IMR-90 (cell line): Measurements from ENCODE around the gene LGI1. TPM values are rescaled to one million over a fixed set of nuclear protein-coding genes. Genes with fewer than 3 reads are reported as not detected.

Experiments used
- ATAC-seq: fragments of 200-7000 bp; cut with Tn5 transposase; 2 replicates; pipeline ENCODE4 v1.9.1; 2020; ENCODE audit warnings: low read depth, mild to moderate bottlenecking, moderate library complexity
- BruUV-seq: library from RNA; stranded (reverse); fragments of 400-500 nt; replicated peaks from 2 replicates; lab custom pipeline; 2021; lab: Mats Ljungman, UMichigan
- CTCF ChIA-PET: fragments of 300-600 bp; formaldehyde crosslinking; extraction: SDS; loops from one replicate; lab custom pipeline; 2021; ENCODE audit warnings: antibody characterized with exemption; lab: Yijun Ruan, JAX
- POLR2A ChIA-PET: fragments of 300-600 bp; sonication (Branson Sonifier 250); formaldehyde crosslinking; loops from one replicate; lab custom pipeline; 2022; ENCODE audit warnings: antibody characterized with exemption; ENCODE audit not compliant: unreplicated experiment; lab: Charles Lee
- DNase-seq: peaks from one replicate; pipeline ENCODE4 v3.0.0; 2013
- H2AFZ ChIP-seq: replicated peaks from 2 replicates; pipeline ENCODE3; 2013; ENCODE audit warnings: low read length, mild to moderate bottlenecking; ENCODE audit not compliant: poor library complexity
- H2AK5ac ChIP-seq: 2 replicates; pipeline ENCODE4 v1.6.1; 2013; ENCODE audit warnings: low read depth, low read length, inconsistent platforms
- H2AK9ac ChIP-seq: replicated peaks from 2 replicates; pipeline ENCODE3; 2013; ENCODE audit warnings: mild to moderate bottlenecking, low read depth, low read length, moderate library complexity; ENCODE audit not compliant: poor library complexity
- H2BK120ac ChIP-seq: 2 replicates; pipeline ENCODE4 v1.6.1; 2013; ENCODE audit warnings: low read depth, low read length, inconsistent platforms
- H2BK15ac ChIP-seq: 3 replicates; pipeline ENCODE4 v1.6.1; 2013; ENCODE audit warnings: low read depth, low read length, inconsistent platforms
- H2BK20ac ChIP-seq: 2 replicates; pipeline ENCODE4 v1.6.1; 2013; ENCODE audit warnings: low read depth, mild to moderate bottlenecking, inconsistent platforms, low read length, moderate library complexity
- H2BK5ac ChIP-seq: 2 replicates; pipeline ENCODE4 v1.6.1; 2013; ENCODE audit warnings: mild to moderate bottlenecking, low read depth, low read length, inconsistent platforms; ENCODE audit not compliant: poor library complexity, severe bottlenecking
- H3K14ac ChIP-seq: replicated peaks from 2 replicates; pipeline ENCODE4 v1.6.1; 2013; ENCODE audit warnings: low read depth, low read length, inconsistent platforms
- H3K18ac ChIP-seq: 2 replicates; pipeline ENCODE4 v1.6.1; 2013; ENCODE audit warnings: low read depth, low read length, control low read depth
- H3K23ac ChIP-seq: 2 replicates; pipeline ENCODE4 v1.6.1; 2013; ENCODE audit warnings: low read depth, low read length, inconsistent platforms
- H3K27ac ChIP-seq: 2 replicates; pipeline ENCODE4 v1.5.1; 2013; ENCODE audit warnings: mild to moderate bottlenecking, control low read depth, low read length; ENCODE audit not compliant: insufficient read depth
- H3K27me3 ChIP-seq: 2 replicates; pipeline ENCODE4 v1.6.1; 2013; ENCODE audit warnings: low read length; ENCODE audit not compliant: control insufficient read depth, insufficient read depth
- H3K36me3 ChIP-seq: 2 replicates; pipeline ENCODE4 v1.6.1; 2013; ENCODE audit warnings: low read length, mixed read lengths; ENCODE audit not compliant: control insufficient read depth, insufficient read depth
- H3K4ac ChIP-seq: 2 replicates; pipeline ENCODE4 v1.6.1; 2013; ENCODE audit warnings: low read depth, low read length, inconsistent platforms
- H3K4me1 ChIP-seq: 2 replicates; pipeline ENCODE4 v1.6.1; 2013; ENCODE audit warnings: low read length, mixed read lengths; ENCODE audit not compliant: control insufficient read depth, insufficient read depth
- H3K4me2 ChIP-seq: 2 replicates; pipeline ENCODE4 v1.6.1; 2013; ENCODE audit warnings: low read depth, mild to moderate bottlenecking, control low read depth, low read length, moderate library complexity
- H3K4me3 ChIP-seq: 2 replicates; pipeline ENCODE4 v1.5.1; 2013; ENCODE audit warnings: low read depth, mild to moderate bottlenecking, control low read depth, low read length, moderate library complexity; ENCODE audit not compliant: insufficient read depth
- H3K56ac ChIP-seq: 2 replicates; pipeline ENCODE4 v1.6.1; 2013; ENCODE audit warnings: low read length, inconsistent platforms; ENCODE audit not compliant: insufficient read depth; ENCODE audit errors: extremely low read depth
- H3K79me1 ChIP-seq, 2 experiments: 2 replicates each; pipeline ENCODE4 v1.6.1; 2013; ENCODE audit warnings: low read length in 2 of 2, inconsistent platforms in 1 of 2, low read depth in 1 of 2
- H3K9ac ChIP-seq: 2 replicates; pipeline ENCODE4 v1.6.1; 2013; ENCODE audit warnings: low read depth, low read length, control low read depth
- H3K9me1 ChIP-seq: 2 replicates; pipeline ENCODE4 v1.6.1; 2013; ENCODE audit warnings: low read length, inconsistent platforms; ENCODE audit not compliant: insufficient read depth
- H3K9me3 ChIP-seq: 2 replicates; pipeline ENCODE4 v1.6.1; 2013; ENCODE audit warnings: low read length; ENCODE audit not compliant: control insufficient read depth, insufficient read depth
- H4K20me1 ChIP-seq: 2 replicates; pipeline ENCODE4 v1.6.1; 2013; ENCODE audit warnings: low read length, inconsistent platforms; ENCODE audit not compliant: insufficient read depth
- H4K5ac ChIP-seq: 2 replicates; pipeline ENCODE4 v1.6.1; 2013; ENCODE audit warnings: mild to moderate bottlenecking, low read depth, low read length, control low read depth
- H4K8ac ChIP-seq, 2 experiments: 2 replicates each; pipeline ENCODE4 v1.6.1; 2013; ENCODE audit warnings: low read depth in 2 of 2, low read length in 2 of 2, control low read depth in 1 of 2, inconsistent platforms in 1 of 2
- H4K91ac ChIP-seq: 2 replicates; pipeline ENCODE4 v1.6.1; 2013; ENCODE audit warnings: low read depth, low read length, inconsistent platforms; ENCODE audit not compliant: insufficient read depth
- CTCF ChIP-seq: conservative IDR thresholded peaks from 2 replicates; pipeline ENCODE4 v1.5.1; 2012; ENCODE audit warnings: mild to moderate bottlenecking, low read depth, low read length, improper control_type of control experiment
- ELK1 ChIP-seq: fragments of 150-350 bp; IDR thresholded peaks from 2 replicates; pipeline ENCODE4 v1.6.1; 2016; ENCODE audit warnings: low read depth, mild to moderate bottlenecking, low read length, moderate library complexity, borderline replicate concordance
- RAD21 ChIP-seq: IDR thresholded peaks from 2 replicates; pipeline ENCODE4 v1.6.1; 2012; ENCODE audit warnings: low read length, improper control_type of control experiment
- WGBS, 2 experiments: methylation state at CpG; one replicate each; pipeline versions ENCODE4 v1.1.5 to v1.1.7; 2013; ENCODE audit warnings: missing lambda C conversion rate in 2 of 2; ENCODE audit not compliant: insufficient read length in 1 of 2; ENCODE audit errors: extremely low coverage in 2 of 2; 5-methylcytosine and 5-hydroxymethylcytosine counted together
- dilution Hi-C: fragments of 300-500 bp; cut with HindIII; formaldehyde crosslinking; loops from one replicate; pipeline ENCODE4 v1.14.3; 2018; ENCODE audit warnings: low sequenced_read_pairs; ENCODE audit not compliant: unreplicated experiment
- in situ Hi-C: fragments of 300-500 bp; cut with MboI; formaldehyde crosslinking; loops from 3 replicates; pipeline ENCODE4 v1.14.3; 2019; ENCODE audit warnings: low sequenced_read_pairs, inconsistent platforms, mixed read lengths
- intact Hi-C: fragments of 100-400 bp; cut with micrococcal nuclease; formaldehyde crosslinking; loops from 2 replicates; pipeline ENCODE4 v1.10.0; 2022
- polyA plus RNA-seq, 3 experiments: library from polyadenylated mRNA; depleted of rRNA; stranded (reverse); fragments of >200 nt; gene quantifications; 2 replicates each; pipeline ENCODE4 v1.2.3, GENCODE V29; 2012; ENCODE audit warnings: low replicate concordance in 1 of 3
- total RNA-seq: library from RNA; depleted of rRNA; stranded (reverse); fragments of >200 nt; gene quantifications from 2 replicates; pipeline ENCODE4 v1.2.3, GENCODE V29; 2012

LGI1 gene
- total and polyA plus RNA-seq, 2 of the 4 experiments (the other 2 are of a cell fraction) = not detected

DNA sequence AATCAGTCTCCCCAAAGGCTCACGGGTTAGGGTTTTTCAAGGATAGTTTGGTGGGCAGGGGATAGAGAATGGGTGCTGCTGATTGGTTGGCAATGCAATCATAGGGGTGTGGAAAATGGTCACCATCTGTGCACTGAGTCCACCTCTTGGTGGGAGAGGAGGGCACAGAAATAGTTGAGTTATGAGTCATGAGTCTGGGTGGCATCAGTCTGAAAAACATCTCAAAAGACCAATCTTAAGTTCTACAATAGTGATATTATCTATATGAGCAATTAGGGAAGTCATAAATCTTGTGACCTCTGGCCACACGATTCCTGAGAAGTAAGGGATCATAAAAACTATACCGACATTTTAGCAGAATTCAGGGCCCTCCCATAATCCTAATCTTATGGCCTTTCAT is 62.7 kb downstream of the LGI1 start:
- no peak overlapping the region for H3K56ac ChIP-seq
- DNase-seq = no peak
- 100% methylated on average over 1 of the region's 3 CpGs; no CpG with 5 or more reads in 1 of the 2 experiments for WGBS, 2 experiments
- H2BK20ac ChIP-seq = no peak overlapping the region
- no peaks in the 10 kb centered on the region for H4K20me1 ChIP-seq
- H2BK15ac ChIP-seq = no peak overlapping the region
- H3K79me1 ChIP-seq = no peaks in the 10 kb centered on the region
- ATAC-seq = no peak
- H3K23ac ChIP-seq = no peak overlapping the region
- no peak overlapping the region for H3K18ac ChIP-seq
- BruUV-seq = no TSS peak
- no peak overlapping the region for H3K4me3 ChIP-seq
- H3K9ac ChIP-seq = no peak overlapping the region
- TF ChIP-seq CTCF = no peak
- TF ChIP-seq RAD21 = no peak
- TF ChIP-seq ELK1 = no peak
- CTCF ChIA-PET = no interaction called here
- H3K27me3 ChIP-seq = peaks cover 22% of the 10 kb centered on the region
- intact Hi-C loops = loop anchor here (10.0 kb wide), 1 partner anchor 624 kb away; no protein-coding TSS in a partner anchor
- H3K27ac ChIP-seq = no peak overlapping the region
- no peaks in the 10 kb centered on the region for H3K4me1 ChIP-seq
- no peak overlapping the region for H2AK9ac ChIP-seq
- POLR2A ChIA-PET = no interaction called here
- in situ Hi-C loops = no loop called here
- no peak overlapping the region for H3K14ac ChIP-seq
- no peak overlapping the region for H3K4me2 ChIP-seq
- H3K36me3 ChIP-seq = no peaks in the 10 kb centered on the region
- no peak overlapping the region for H4K5ac ChIP-seq
- H2AFZ ChIP-seq = no peak overlapping the region
- H2AK5ac ChIP-seq = no peak overlapping the region
- no peak overlapping the region for H3K4ac ChIP-seq
- H2BK5ac ChIP-seq = no peak overlapping the region
- H4K91ac ChIP-seq = no peak overlapping the region
- peaks cover 3% of the 10 kb centered on the region; the same call in 1 of the 2 replicates for H3K9me3 ChIP-seq
- no peak overlapping the region for H2BK120ac ChIP-seq
- no peaks in the 10 kb centered on the region for H3K9me1 ChIP-seq
- dilution Hi-C loops = no loop called here
- H4K8ac ChIP-seq = no peak overlapping the region
